Measurements from ENCODE around the gene LYPD1. TPM values are rescaled to one million over a fixed set of nuclear protein-coding genes. Genes with fewer than 3 reads are reported as not detected.

Gene LYPD1
- total and polyA plus RNA-seq, 2 experiments from 2014 or later: 1.5 to 4.2 TPM

DNA sequence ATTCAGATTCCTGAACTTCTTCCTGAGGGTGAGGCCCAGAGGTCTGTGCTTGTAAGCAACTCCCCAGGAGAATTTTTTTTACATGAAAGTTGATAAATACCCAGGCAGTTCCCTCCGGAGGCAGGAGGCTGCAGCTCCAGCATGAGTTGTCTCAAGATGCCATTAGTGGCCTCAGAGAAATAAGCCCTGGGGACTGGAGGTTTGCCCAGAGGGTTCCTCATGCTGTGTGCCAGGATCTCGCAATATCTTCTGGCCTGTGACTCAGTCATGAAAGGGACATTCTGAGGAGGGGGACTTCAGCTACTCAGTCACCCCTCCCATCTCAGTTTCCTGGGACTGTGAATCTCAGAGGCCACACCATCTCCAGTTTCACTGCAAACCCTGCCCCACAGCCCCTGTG is 49.9 kb downstream of the LYPD1 start:
- Histone ChIP-seq H3K4me3 (no peak overlapping the region), H3K79me2 (replicated peaks; ENCODE audit: insufficient read depth) (no peaks in the 10 kb centered on the region), H3F3A (replicated peaks; ENCODE audit: low read depth) (no peaks in the 10 kb centered on the region), H4K20me1 (replicated peaks; ENCODE audit: insufficient read depth) (no peaks in the 10 kb centered on the region), H2AFZ (no peak overlapping the region), H3K27ac (ENCODE audit: low read depth) (no peak overlapping the region), H3K36me3 (ENCODE audit: insufficient read depth) (0 out of 2 replicates have a peak, but pooled peaks cover under 1% of the 10 kb centered on the region), H3K9me2 (ENCODE audit: insufficient read depth) (peaks cover 12% of the 10 kb centered on the region; the same call in 1 of the 2 replicates), H3K27me3 (ENCODE audit: insufficient read depth) (no peaks in the 10 kb centered on the region), H3K4me2 (no peak overlapping the region), H3K4me1 (ENCODE audit: insufficient read depth) (peaks cover 10% of the 10 kb centered on the region; the same call in 1 of the 2 replicates)
- no peak overlapping the region for H3K27ac Mint-ChIP-seq
- peaks cover 3% of the 10 kb centered on the region; the same call in 2 of the 3 replicates for H3K9me3 Mint-ChIP-seq
- DNase-seq (ENCODE audit: low spot score): no peak
- no peak overlapping the region for H3K4me3 Mint-ChIP-seq
- ATAC-seq: no peak
- H3K36me3 Mint-ChIP-seq (ENCODE audit: low read depth): peaks cover 4% of the 10 kb centered on the region; the same call in 2 of the 3 replicates
- TF ChIP-seq EZH2 (IDR thresholded peaks at IDR 0.05; ENCODE audit: low read depth, unreplicated experiment) (no peak), ZNF331 (CRISPR knock-in tag; IDR thresholded peaks at IDR 0.05; ENCODE audit: low read depth) (no peak), NANOG (IDR thresholded peaks at IDR 0.05; ENCODE audit: borderline replicate concordance) (no peak), CREB1 (CRISPR knock-in tag; IDR thresholded peaks at IDR 0.05; ENCODE audit: low read depth) (no peak), CTCF (conservative IDR thresholded peaks at IDR 0.05; ENCODE audit: low read depth in 2 of 2) (no peak), POLR2AphosphoS5 (IDR thresholded peaks at IDR 0.05; ENCODE audit: low read depth) (no peak), ZNF114 (CRISPR knock-in tag; IDR thresholded peaks at IDR 0.05) (no peak), STAT1 (IDR thresholded peaks at IDR 0.05; ENCODE audit: unreplicated experiment) (no peak), JUNB (IDR thresholded peaks at IDR 0.05; ENCODE audit: unreplicated experiment) (no peak), EZH2phosphoT487 (IDR thresholded peaks at IDR 0.05; ENCODE audit: unreplicated experiment) (no peak)
- TF ChIP-seq, protein P1, sequence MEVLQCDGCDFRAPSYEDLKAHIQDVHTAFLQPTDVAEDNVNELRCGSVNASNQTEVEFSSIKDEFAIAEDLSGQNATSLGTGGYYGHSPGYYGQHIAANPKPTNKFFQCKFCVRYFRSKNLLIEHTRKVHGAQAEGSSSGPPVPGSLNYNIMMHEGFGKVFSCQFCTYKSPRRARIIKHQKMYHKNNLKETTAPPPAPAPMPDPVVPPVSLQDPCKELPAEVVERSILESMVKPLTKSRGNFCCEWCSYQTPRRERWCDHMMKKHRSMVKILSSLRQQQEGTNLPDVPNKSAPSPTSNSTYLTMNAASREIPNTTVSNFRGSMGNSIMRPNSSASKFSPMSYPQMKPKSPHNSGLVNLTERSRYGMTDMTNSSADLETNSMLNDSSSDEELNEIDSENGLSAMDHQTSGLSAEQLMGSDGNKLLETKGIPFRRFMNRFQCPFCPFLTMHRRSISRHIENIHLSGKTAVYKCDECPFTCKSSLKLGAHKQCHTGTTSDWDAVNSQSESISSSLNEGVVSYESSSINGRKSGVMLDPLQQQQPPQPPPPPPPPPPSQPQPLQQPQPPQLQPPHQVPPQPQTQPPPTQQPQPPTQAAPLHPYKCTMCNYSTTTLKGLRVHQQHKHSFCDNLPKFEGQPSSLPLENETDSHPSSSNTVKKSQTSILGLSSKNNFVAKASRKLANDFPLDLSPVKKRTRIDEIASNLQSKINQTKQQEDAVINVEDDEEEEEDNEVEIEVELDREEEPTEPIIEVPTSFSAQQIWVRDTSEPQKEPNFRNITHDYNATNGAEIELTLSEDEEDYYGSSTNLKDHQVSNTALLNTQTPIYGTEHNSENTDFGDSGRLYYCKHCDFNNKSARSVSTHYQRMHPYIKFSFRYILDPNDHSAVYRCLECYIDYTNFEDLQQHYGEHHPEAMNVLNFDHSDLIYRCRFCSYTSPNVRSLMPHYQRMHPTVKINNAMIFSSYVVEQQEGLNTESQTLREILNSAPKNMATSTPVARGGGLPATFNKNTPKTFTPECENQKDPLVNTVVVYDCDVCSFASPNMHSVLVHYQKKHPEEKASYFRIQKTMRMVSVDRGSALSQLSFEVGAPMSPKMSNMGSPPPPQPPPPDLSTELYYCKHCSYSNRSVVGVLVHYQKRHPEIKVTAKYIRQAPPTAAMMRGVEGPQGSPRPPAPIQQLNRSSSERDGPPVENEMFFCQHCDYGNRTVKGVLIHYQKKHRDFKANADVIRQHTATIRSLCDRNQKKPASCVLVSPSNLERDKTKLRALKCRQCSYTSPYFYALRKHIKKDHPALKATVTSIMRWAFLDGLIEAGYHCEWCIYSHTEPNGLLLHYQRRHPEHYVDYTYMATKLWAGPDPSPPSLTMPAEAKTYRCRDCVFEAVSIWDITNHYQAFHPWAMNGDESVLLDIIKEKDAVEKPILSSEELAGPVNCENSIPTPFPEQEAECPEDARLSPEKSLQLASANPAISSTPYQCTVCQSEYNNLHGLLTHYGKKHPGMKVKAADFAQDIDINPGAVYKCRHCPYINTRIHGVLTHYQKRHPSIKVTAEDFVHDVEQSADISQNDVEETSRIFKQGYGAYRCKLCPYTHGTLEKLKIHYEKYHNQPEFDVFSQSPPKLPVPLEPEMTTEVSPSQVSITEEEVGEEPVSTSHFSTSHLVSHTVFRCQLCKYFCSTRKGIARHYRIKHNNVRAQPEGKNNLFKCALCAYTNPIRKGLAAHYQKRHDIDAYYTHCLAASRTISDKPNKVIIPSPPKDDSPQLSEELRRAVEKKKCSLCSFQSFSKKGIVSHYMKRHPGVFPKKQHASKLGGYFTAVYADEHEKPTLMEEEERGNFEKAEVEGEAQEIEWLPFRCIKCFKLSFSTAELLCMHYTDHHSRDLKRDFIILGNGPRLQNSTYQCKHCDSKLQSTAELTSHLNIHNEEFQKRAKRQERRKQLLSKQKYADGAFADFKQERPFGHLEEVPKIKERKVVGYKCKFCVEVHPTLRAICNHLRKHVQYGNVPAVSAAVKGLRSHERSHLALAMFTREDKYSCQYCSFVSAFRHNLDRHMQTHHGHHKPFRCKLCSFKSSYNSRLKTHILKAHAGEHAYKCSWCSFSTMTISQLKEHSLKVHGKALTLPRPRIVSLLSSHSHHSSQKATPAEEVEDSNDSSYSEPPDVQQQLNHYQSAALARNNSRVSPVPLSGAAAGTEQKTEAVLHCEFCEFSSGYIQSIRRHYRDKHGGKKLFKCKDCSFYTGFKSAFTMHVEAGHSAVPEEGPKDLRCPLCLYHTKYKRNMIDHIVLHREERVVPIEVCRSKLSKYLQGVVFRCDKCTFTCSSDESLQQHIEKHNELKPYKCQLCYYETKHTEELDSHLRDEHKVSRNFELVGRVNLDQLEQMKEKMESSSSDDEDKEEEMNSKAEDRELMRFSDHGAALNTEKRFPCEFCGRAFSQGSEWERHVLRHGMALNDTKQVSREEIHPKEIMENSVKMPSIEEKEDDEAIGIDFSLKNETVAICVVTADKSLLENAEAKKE (CRISPR knock-in tag; IDR thresholded peaks at IDR 0.05): no peak
- TF ChIP-seq, protein P2, sequence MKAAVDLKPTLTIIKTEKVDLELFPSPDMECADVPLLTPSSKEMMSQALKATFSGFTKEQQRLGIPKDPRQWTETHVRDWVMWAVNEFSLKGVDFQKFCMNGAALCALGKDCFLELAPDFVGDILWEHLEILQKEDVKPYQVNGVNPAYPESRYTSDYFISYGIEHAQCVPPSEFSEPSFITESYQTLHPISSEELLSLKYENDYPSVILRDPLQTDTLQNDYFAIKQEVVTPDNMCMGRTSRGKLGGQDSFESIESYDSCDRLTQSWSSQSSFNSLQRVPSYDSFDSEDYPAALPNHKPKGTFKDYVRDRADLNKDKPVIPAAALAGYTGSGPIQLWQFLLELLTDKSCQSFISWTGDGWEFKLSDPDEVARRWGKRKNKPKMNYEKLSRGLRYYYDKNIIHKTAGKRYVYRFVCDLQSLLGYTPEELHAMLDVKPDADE (IDR thresholded peaks at IDR 0.05): no peak
- TF ChIP-seq, protein P3, sequence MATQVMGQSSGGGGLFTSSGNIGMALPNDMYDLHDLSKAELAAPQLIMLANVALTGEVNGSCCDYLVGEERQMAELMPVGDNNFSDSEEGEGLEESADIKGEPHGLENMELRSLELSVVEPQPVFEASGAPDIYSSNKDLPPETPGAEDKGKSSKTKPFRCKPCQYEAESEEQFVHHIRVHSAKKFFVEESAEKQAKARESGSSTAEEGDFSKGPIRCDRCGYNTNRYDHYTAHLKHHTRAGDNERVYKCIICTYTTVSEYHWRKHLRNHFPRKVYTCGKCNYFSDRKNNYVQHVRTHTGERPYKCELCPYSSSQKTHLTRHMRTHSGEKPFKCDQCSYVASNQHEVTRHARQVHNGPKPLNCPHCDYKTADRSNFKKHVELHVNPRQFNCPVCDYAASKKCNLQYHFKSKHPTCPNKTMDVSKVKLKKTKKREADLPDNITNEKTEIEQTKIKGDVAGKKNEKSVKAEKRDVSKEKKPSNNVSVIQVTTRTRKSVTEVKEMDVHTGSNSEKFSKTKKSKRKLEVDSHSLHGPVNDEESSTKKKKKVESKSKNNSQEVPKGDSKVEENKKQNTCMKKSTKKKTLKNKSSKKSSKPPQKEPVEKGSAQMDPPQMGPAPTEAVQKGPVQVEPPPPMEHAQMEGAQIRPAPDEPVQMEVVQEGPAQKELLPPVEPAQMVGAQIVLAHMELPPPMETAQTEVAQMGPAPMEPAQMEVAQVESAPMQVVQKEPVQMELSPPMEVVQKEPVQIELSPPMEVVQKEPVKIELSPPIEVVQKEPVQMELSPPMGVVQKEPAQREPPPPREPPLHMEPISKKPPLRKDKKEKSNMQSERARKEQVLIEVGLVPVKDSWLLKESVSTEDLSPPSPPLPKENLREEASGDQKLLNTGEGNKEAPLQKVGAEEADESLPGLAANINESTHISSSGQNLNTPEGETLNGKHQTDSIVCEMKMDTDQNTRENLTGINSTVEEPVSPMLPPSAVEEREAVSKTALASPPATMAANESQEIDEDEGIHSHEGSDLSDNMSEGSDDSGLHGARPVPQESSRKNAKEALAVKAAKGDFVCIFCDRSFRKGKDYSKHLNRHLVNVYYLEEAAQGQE (IDR thresholded peaks at IDR 0.05; ENCODE audit: unreplicated experiment): no peak
- H3K4me1 Mint-ChIP-seq: peaks cover 33% of the 10 kb centered on the region
- peaks cover 11% of the 10 kb centered on the region for H3K27me3 Mint-ChIP-seq (ENCODE audit: insufficient read depth, low read depth, poor library complexity)
